Measurements from ENCODE around the gene PCGF6.

PCGF6 gene

DNA sequence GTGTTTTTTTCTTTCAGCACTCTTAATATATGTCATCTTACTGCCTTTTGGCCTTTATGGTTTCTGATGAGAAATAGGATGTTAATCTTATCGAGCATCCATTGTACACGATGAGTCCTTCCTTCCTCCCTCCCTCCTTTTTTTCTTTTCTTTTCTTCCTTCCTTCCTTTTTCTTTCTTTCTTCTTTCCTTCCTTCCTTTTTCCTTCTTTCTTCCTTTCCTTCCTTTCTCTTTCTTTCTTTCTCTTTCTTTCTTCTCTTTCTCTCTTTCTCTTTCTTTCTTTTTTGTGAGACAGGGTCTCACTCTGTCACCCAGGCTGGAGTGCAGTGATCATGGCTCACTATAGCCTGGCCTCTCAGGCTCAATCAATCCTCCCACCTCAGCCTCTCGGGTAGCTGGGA is 96.8 kb downstream of the PCGF6 start:
- H3K27me3 ChIP-seq (ENCODE audit: insufficient read depth, low read length): no peaks in the 10 kb centered on the region
- H3K9ac ChIP-seq (ENCODE audit: low read length): no peak overlapping the region
- TF ChIP-seq, protein P1, sequence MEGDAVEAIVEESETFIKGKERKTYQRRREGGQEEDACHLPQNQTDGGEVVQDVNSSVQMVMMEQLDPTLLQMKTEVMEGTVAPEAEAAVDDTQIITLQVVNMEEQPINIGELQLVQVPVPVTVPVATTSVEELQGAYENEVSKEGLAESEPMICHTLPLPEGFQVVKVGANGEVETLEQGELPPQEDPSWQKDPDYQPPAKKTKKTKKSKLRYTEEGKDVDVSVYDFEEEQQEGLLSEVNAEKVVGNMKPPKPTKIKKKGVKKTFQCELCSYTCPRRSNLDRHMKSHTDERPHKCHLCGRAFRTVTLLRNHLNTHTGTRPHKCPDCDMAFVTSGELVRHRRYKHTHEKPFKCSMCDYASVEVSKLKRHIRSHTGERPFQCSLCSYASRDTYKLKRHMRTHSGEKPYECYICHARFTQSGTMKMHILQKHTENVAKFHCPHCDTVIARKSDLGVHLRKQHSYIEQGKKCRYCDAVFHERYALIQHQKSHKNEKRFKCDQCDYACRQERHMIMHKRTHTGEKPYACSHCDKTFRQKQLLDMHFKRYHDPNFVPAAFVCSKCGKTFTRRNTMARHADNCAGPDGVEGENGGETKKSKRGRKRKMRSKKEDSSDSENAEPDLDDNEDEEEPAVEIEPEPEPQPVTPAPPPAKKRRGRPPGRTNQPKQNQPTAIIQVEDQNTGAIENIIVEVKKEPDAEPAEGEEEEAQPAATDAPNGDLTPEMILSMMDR (IDR thresholded peaks at IDR 0.05; ENCODE audit: low read length): no peak
- no peak for TF ChIP-seq EZH2 (IDR thresholded peaks at IDR 0.05; ENCODE audit: borderline replicate concordance, low read length)
- no peaks in the 10 kb centered on the region for H3F3A ChIP-seq (ENCODE audit: insufficient read depth, low read length)
- H3K36me3 ChIP-seq (ENCODE audit: insufficient read depth, low read length): no peaks in the 10 kb centered on the region
- H3K4me1 ChIP-seq (ENCODE audit: insufficient read depth, low read length, severe bottlenecking): no peaks in the 10 kb centered on the region
- no peak overlapping the region for H3K4me2 ChIP-seq (ENCODE audit: low read length)
- no peaks in the 10 kb centered on the region for H3K9me2 ChIP-seq (ENCODE audit: low read depth, low read length)
- no peaks in the 10 kb centered on the region for H3K9me3 ChIP-seq (ENCODE audit: low read length)
- H3K27ac ChIP-seq (ENCODE audit: low read depth, low read length, poor library complexity, severe bottlenecking): no peak overlapping the region
- no peaks in the 10 kb centered on the region for H3K79me2 ChIP-seq (ENCODE audit: insufficient read depth, low read length)
- H2AFZ ChIP-seq (ENCODE audit: low read length): no peak overlapping the region
- no peak overlapping the region for H3K4me3 ChIP-seq (ENCODE audit: low read depth, low read length, poor library complexity, severe bottlenecking)
- no peaks in the 10 kb centered on the region for H4K20me1 ChIP-seq (ENCODE audit: insufficient read depth, low read length)
